HEK293T (cell line): ENCODE measurements around the gene TMEFF2.
"Not testable (repeated sequence)": the region's sequence is repeated elsewhere in the genome, so short reads cannot be mapped to it uniquely, and the experiment has no call there.

Source experiments
- CTCF ChIA-PET: fragments of 350-600 bp; formaldehyde crosslinking; extraction: SDS; loops from one replicate; lab custom pipeline; 2021; ENCODE audit warnings: antibody characterized with exemption, inconsistent platforms; lab: Yijun Ruan, JAX
- POLR2A ChIA-PET: fragments of 350-600 bp; formaldehyde crosslinking; extraction: SDS; loops from one replicate; lab custom pipeline; 2020; ENCODE audit warnings: antibody characterized with exemption, inconsistent platforms; lab: Yijun Ruan, JAX
- DNase-seq: peaks from one replicate; pipeline ENCODE4 v3.0.0; 2012; ENCODE audit warnings: mixed read lengths; ENCODE audit errors: extremely low spot score
- ARNT ChIP-seq: fragments of 450-650 bp; IDR thresholded peaks from 2 replicates; pipeline ENCODE4 v1.6.1; 2017; ENCODE audit warnings: mild to moderate bottlenecking
- BHLHE40 ChIP-seq: fragments of 450-650 bp; IDR thresholded peaks from 2 replicates; pipeline ENCODE4 v1.6.1; 2016; ENCODE audit warnings: mild to moderate bottlenecking, moderate library complexity, borderline replicate concordance
- CTBP1 ChIP-seq: fragments of 450-650 bp; IDR thresholded peaks from 2 replicates; pipeline ENCODE4 v1.6.1; 2016; ENCODE audit warnings: borderline replicate concordance
- ELF4 ChIP-seq: fragments of 450-650 bp; IDR thresholded peaks from 2 replicates; pipeline ENCODE4 v1.6.1; 2017; ENCODE audit warnings: antibody characterized with exemption
- FOXA1 ChIP-seq: fragments of 450-650 bp; IDR thresholded peaks from 2 replicates; pipeline ENCODE4 v1.6.1; 2016; ENCODE audit warnings: mild to moderate bottlenecking
- FOXK2 ChIP-seq: fragments of 450-650 bp; IDR thresholded peaks from 2 replicates; pipeline ENCODE4 v1.6.1; 2016; ENCODE audit warnings: mild to moderate bottlenecking
- FOXM1 ChIP-seq: fragments of 450-650 bp; IDR thresholded peaks from 2 replicates; pipeline ENCODE4 v1.6.1; 2017; ENCODE audit warnings: mild to moderate bottlenecking, borderline replicate concordance
- HDGF ChIP-seq: fragments of 450-650 bp; IDR thresholded peaks from 2 replicates; pipeline ENCODE4 v1.6.1; 2017; ENCODE audit warnings: antibody characterized with exemption, borderline replicate concordance
- L3MBTL2 ChIP-seq: fragments of 450-650 bp; conservative IDR thresholded peaks from 2 replicates; pipeline ENCODE4 v1.6.1; 2016; ENCODE audit warnings: mild to moderate bottlenecking
- LEF1 ChIP-seq: fragments of 450-650 bp; IDR thresholded peaks from 2 replicates; pipeline ENCODE4 v1.6.1; 2017; ENCODE audit warnings: mild to moderate bottlenecking, borderline replicate concordance
- NFRKB ChIP-seq: fragments of 450-650 bp; IDR thresholded peaks from 2 replicates; pipeline ENCODE4 v1.6.1; 2016; ENCODE audit warnings: mild to moderate bottlenecking, moderate library complexity
- SP1 ChIP-seq: fragments of 450-650 bp; IDR thresholded peaks from 2 replicates; pipeline ENCODE4 v1.6.1; 2017
- SUZ12 ChIP-seq: fragments of 450-650 bp; IDR thresholded peaks from 2 replicates; pipeline ENCODE4 v1.6.1; 2016; ENCODE audit warnings: mild to moderate bottlenecking
- TARDBP ChIP-seq: fragments of 450-650 bp; IDR thresholded peaks from 2 replicates; pipeline ENCODE4 v1.6.1; 2016
- ZNF384 ChIP-seq: fragments of 450-650 bp; IDR thresholded peaks from 2 replicates; pipeline ENCODE4 v1.6.1; 2016
- TF ChIP-seq, protein P1 (sequence below): fragments of 450-650 bp; IDR thresholded peaks from 2 replicates; pipeline ENCODE4 v1.6.1; 2016

Gene TMEFF2

GRCh38 chr2:192148241-192148619, 46.5 kb downstream of the TMEFF2 start:
- CTCF ChIA-PET: no interaction called here
- POLR2A ChIA-PET: no interaction called here
- DNase-seq: no peak
- TF ChIP-seq CTBP1 (no peak), HDGF (no peak), NFRKB (no peak), L3MBTL2 (no peak), TARDBP (no peak), BHLHE40 (no peak), ELF4 (no peak), SUZ12 (no peak), ZNF384 (no peak), LEF1 (no peak), FOXK2 (no peak), ARNT (no peak), FOXA1 (no peak), FOXM1 (no peak), SP1 (no peak)
- TF ChIP-seq, protein P1, sequence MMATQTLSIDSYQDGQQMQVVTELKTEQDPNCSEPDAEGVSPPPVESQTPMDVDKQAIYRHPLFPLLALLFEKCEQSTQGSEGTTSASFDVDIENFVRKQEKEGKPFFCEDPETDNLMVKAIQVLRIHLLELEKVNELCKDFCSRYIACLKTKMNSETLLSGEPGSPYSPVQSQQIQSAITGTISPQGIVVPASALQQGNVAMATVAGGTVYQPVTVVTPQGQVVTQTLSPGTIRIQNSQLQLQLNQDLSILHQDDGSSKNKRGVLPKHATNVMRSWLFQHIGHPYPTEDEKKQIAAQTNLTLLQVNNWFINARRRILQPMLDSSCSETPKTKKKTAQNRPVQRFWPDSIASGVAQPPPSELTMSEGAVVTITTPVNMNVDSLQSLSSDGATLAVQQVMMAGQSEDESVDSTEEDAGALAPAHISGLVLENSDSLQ: no peak

- TF ChIP-seq L3MBTL2 (no peak), ARNT (no peak), FOXK2 (no peak)
- ChIA-PET CTCF (interaction anchor here (0.7 kb wide), 1 partner anchor 16 kb away, joined by 3 read pairs; no protein-coding TSS in a partner anchor), POLR2A (no interaction called here)
- DNase-seq: no peak
These were observed 48.4 kb downstream of the TMEFF2 start for GRCh38 chr2:192146069-192147015.

GRCh38 chr2:192145496-192145895, 49.2 kb downstream of the TMEFF2 start:
- DNase-seq: no peak
- POLR2A ChIA-PET: no interaction called here
- CTCF ChIA-PET: no interaction called here
- TF ChIP-seq NFRKB (no peak), SP1 (no peak), HDGF (no peak), LEF1 (no peak), ZNF384 (no peak), ELF4 (no peak), FOXA1 (no peak), TARDBP (no peak), SUZ12 (no peak), ARNT (no peak), FOXK2 (no peak)

GRCh38 chr2:192140236-192140839, 54.4 kb downstream of the TMEFF2 start:
- TF ChIP-seq ARNT: no peak
- TF ChIP-seq NFRKB: no peak
- TF ChIP-seq SP1: no peak
- no peak for DNase-seq
- POLR2A ChIA-PET: no interaction called here
- CTCF ChIA-PET: no interaction called here

DNA sequence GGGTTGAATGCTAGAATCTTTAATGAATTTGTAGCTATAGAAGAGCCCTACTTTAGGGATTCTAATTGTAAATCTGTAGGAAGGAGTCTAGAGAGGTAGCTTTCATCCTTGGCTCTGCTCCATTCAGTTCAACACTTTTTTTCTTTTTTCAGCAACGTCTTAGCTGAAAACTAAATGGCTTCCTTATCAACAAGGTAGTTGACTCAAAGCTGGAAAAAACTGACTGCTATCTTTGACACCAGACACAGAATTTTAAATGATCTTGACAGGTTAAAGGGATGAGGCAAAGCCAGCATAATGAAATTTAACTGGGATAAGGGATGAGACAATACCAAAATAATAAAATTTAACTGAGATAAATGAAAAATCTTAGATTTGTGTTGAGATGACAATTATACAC, 54.9 kb downstream of the TMEFF2 start:
- TF ChIP-seq NFRKB (no peak), CTBP1 (no peak), BHLHE40 (no peak), L3MBTL2 (no peak), LEF1 (no peak), SP1 (no peak), FOXK2 (no peak), TARDBP (no peak), ELF4 (no peak), HDGF (no peak), ZNF384 (no peak), FOXA1 (no peak), FOXM1 (no peak), ARNT (no peak), SUZ12 (no peak)
- TF ChIP-seq, protein P1: no peak
- POLR2A ChIA-PET: no interaction called here
- CTCF ChIA-PET: no interaction called here
- no peak for DNase-seq

- no peak for TF ChIP-seq ZNF384
- TF ChIP-seq FOXA1: no peak
- no peak for TF ChIP-seq ARNT
- TF ChIP-seq BHLHE40: no peak
- TF ChIP-seq SP1: no peak
- no peak for TF ChIP-seq L3MBTL2
- TF ChIP-seq CTBP1: no peak
- no peak for TF ChIP-seq NFRKB
- no peak for TF ChIP-seq ELF4
- TF ChIP-seq, protein P1: no peak
- no peak for TF ChIP-seq LEF1
- ChIA-PET CTCF (no interaction called here), POLR2A (no interaction called here)
- no peak for DNase-seq
These were observed 57.3 kb downstream of the TMEFF2 start for GRCh38 chr2:192137451-192137850.

DNA sequence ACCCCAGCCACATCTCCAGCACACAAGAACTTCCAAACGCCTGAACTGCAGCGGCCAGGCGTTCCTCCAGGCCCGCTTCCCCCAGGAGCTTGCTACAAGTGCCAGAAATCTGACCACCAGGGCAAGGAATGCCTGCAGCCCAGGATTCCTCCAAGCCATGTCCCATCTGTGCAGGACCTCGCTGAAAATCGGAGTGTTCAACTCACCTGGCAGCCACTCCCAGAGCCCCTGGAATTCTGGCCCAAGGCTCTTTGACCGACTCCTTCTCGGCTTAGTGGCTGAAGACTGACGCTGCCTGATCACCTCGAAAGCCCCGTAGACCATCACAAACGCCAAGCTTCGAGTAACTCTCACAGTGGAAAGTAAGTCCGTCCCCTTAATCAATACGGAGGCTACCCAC, 62.1 kb downstream of the TMEFF2 start:
- POLR2A ChIA-PET, CTCF ChIA-PET, DNase-seq: not testable (repeated sequence)

DNA sequence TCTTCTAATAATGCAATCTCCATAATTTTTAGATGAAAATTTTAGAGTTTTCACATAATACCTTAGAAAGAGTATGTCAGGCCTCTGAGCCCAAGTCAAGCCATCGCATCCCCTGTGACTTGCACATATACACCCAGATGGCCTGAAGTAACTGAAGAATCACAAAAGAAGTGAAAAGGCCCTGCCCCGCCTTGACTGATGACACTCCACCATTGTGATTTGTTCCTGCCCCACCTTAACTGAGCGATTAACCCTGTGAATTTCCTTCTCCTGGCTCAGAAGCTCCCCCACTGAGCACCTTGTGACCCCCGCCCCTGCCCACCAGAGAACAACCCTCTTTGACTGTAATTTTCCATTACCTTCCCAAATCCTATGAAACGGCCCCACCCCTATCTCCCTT, 64.4 kb downstream of the TMEFF2 start:
- POLR2A ChIA-PET, DNase-seq, CTCF ChIA-PET: not testable (repeated sequence)
